GM12874 (cell line): Measurements from ENCODE around the gene RALGPS1.

ENCODE experiments used
- CTCF ChIP-seq: IDR thresholded peaks from 2 replicates; pipeline ENCODE4 v1.5.1; 2011; ENCODE audit warnings: low read depth, mild to moderate bottlenecking, control low read depth, low read length, moderate library complexity; ENCODE audit not compliant: insufficient read depth

The RALGPS1 gene

GRCh38 chr9:126879288-126879687, 35.3 kb upstream of the RALGPS1 start:
- no peak for TF ChIP-seq CTCF

GRCh38 chr9:126880226-126880946, 34.2 kb upstream of the RALGPS1 start:
- no peak for TF ChIP-seq CTCF

- TF ChIP-seq CTCF = no peak
Measured at GRCh38 chr9:126880947-126881332, 33.6 kb upstream of the RALGPS1 start.

- TF ChIP-seq CTCF = no peak
Measured at GRCh38 chr9:126882746-126883145, 31.8 kb upstream of the RALGPS1 start.

- no peak for TF ChIP-seq CTCF
Measured at GRCh38 chr9:126883636-126884035, 30.9 kb upstream of the RALGPS1 start.

GRCh38 chr9:126885131-126885641, 29.4 kb upstream of the RALGPS1 start:
- no peak for TF ChIP-seq CTCF

- no peak for TF ChIP-seq CTCF
Measured at GRCh38 chr9:126886034-126886822, 28.4 kb upstream of the RALGPS1 start.
